Lung (tissue), 12 donors: ENCODE measurements around the gene ANKS1B. TPM values are rescaled to one million over a fixed set of nuclear protein-coding genes. Genes with fewer than 3 reads are reported as not detected.

Source experiments
- ATAC-seq: fragments of 200-7000 bp; cut with Tn5 transposase; one replicate; pipeline ENCODE4 v1.9.1; 2020; ENCODE audit warnings: moderate number of reproducible peaks; ENCODE audit not compliant: insufficient read depth, low FRiP score
- DNase-seq, 3 donors: peaks; one replicate each; pipeline ENCODE4 v3.0.0-alpha.2; 2013 to 2017
- H3K27ac ChIP-seq, 2 donors: one replicate each; pipeline ENCODE4 v1.5.1; 2013; ENCODE audit warnings: mild to moderate bottlenecking in 2 of 2, moderate library complexity in 2 of 2, control low read depth in 1 of 2, inconsistent platforms in 1 of 2, low read depth in 1 of 2, low read length in 1 of 2
- H3K27me3 ChIP-seq, 3 donors: one replicate each; pipeline ENCODE4 v1.5.1; 2013; ENCODE audit warnings: low read length in 2 of 3; ENCODE audit not compliant: control insufficient read depth in 3 of 3, insufficient read depth in 3 of 3
- H3K36me3 ChIP-seq, 4 donors: one replicate each; pipeline ENCODE4 v1.5.1; 2013; ENCODE audit warnings: low read length in 4 of 4, mild to moderate bottlenecking in 1 of 4, moderate library complexity in 1 of 4; ENCODE audit not compliant: control insufficient read depth in 4 of 4, insufficient read depth in 4 of 4
- H3K4me1 ChIP-seq, 5 donors: one replicate each; pipeline ENCODE4 v1.5.1; 2013; ENCODE audit warnings: low read length in 5 of 5, mild to moderate bottlenecking in 2 of 5, moderate library complexity in 1 of 5; ENCODE audit not compliant: control insufficient read depth in 5 of 5, insufficient read depth in 5 of 5
- H3K4me3 ChIP-seq: one replicate; pipeline ENCODE4 v1.5.1; 2013; ENCODE audit warnings: mild to moderate bottlenecking, control low read depth, moderate library complexity
- H3K9ac ChIP-seq, 2 donors: one replicate each; pipeline ENCODE4 v1.5.1; 2013; ENCODE audit warnings: low read length in 2 of 2, control low read depth in 1 of 2; ENCODE audit not compliant: insufficient read depth in 1 of 2
- H3K9me3 ChIP-seq, 4 donors: one replicate each; pipeline ENCODE4 v1.5.1; 2013; ENCODE audit warnings: low read length in 3 of 4, mild to moderate bottlenecking in 1 of 4, moderate library complexity in 1 of 4; ENCODE audit not compliant: control insufficient read depth in 4 of 4, insufficient read depth in 3 of 4
- CTCF ChIP-seq: IDR thresholded peaks from 2 replicates; pipeline ENCODE4 v1.5.1; 2012; ENCODE audit warnings: mild to moderate bottlenecking; ENCODE audit errors: control extremely low read depth, extremely low read depth
- WGBS, 2 donors: extraction: QIAGEN DNeasy Blood & Tissue Kit; methylation state at CpG; one replicate each; pipeline ENCODE4 v1.1.7; 2013; 5-methylcytosine and 5-hydroxymethylcytosine counted together
- polyA plus RNA-seq, 2 donors: library from polyadenylated mRNA; stranded (reverse); fragments of 200-250 nt; gene quantifications; one replicate each; pipeline ENCODE4 v1.2.1, GENCODE V29; 2013
- total RNA-seq, 2 donors: library from RNA; depleted of rRNA in 1 of 2; stranded (reverse); fragments of >200 nt in 1 of 2; gene quantifications; one replicate each; pipeline ENCODE4 v1.2.1, GENCODE V29; 2014 to 2021
- donor health status: control.
- donor health status: control.
- donor health status: Bipolar disorder and iron deficiency.
- donor health status: healthy.
- donor health status: DM: yes; HTN: yes; CAD: no.

Gene ANKS1B
- total and polyA plus RNA-seq, 4 donors = 0.32 to 10.3 (median 3.7) TPM

GRCh38 chr12:99768758-99769157 is 216.0 kb downstream of the ANKS1B start:
- no peak for DNase-seq
- WGBS, 2 donors = 94% methylated on average over 7 of the region's 7 CpGs
- ATAC-seq = no peak

GRCh38 chr12:99767809-99768208 is 216.9 kb downstream of the ANKS1B start:
- no peak for TF ChIP-seq CTCF
- ATAC-seq (no peak), DNase-seq (peak in 2 of 3 donors; percentile 61 to 64)
- Histone ChIP-seq H3K4me1 (peaks cover 0 to 24% (median 0%) of the 10 kb centered on the region in 5 donors), H3K27ac (no peak overlapping the region), H3K9ac (no peak overlapping the region), H3K9me3 (no peaks in the 10 kb centered on the region), H3K4me3 (no peak overlapping the region), H3K36me3 (no peaks in the 10 kb centered on the region), H3K27me3 (no peaks in the 10 kb centered on the region)
- 13 to 41% methylated on average over 1 of the region's 1 CpG for WGBS, 2 donors

More at GRCh38 chr12:99768758-99769157, 216.0 kb downstream of the ANKS1B start:
- Histone ChIP-seq H3K4me3 (no peak overlapping the region), H3K27me3 (no peaks in the 10 kb centered on the region), H3K27ac (no peak overlapping the region), H3K9me3 (no peaks in the 10 kb centered on the region), H3K36me3 (no peaks in the 10 kb centered on the region), H3K4me1 (peaks cover 0 to 24% (median 0%) of the 10 kb centered on the region in 5 donors), H3K9ac (no peak overlapping the region)
- no peak for TF ChIP-seq CTCF

GRCh38 chr12:99766408-99766807 is 218.3 kb downstream of the ANKS1B start:
- TF ChIP-seq CTCF = no peak
- Histone ChIP-seq H3K27me3 (no peaks in the 10 kb centered on the region), H3K9ac (no peak overlapping the region), H3K4me1 (peaks cover 0 to 13% (median 0%) of the 10 kb centered on the region in 5 donors), H3K27ac (no peak overlapping the region), H3K4me3 (no peak overlapping the region), H3K9me3 (no peaks in the 10 kb centered on the region), H3K36me3 (no peaks in the 10 kb centered on the region)
- DNase-seq = no peak
- no peak for ATAC-seq
- WGBS, 2 donors = 94 to 96% methylated on average over 1 of the region's 1 CpG
